A673 (cell line): Measurements from ENCODE around the gene NIP7.

Source experiments
- EZH2 ChIP-seq: fragments of 200-600 bp; sonication (generic); IDR thresholded peaks from 2 replicates; pipeline ENCODE4 v1.6.1; 2017; ENCODE audit warnings: borderline replicate concordance, low read depth, mild to moderate bottlenecking, mixed read lengths, antibody characterized with exemption, low read length; ENCODE audit not compliant: poor library complexity, severe bottlenecking
- TF ChIP-seq, protein P1 (sequence below): fragments of 300-800, 200-600 bp; sonication (generic); conservative IDR thresholded peaks from 2 replicates; pipeline ENCODE4 v1.5.1; 2017; ENCODE audit warnings: low read depth, mild to moderate bottlenecking, antibody characterized with exemption, low read length, moderate library complexity, mixed read lengths

DNA sequence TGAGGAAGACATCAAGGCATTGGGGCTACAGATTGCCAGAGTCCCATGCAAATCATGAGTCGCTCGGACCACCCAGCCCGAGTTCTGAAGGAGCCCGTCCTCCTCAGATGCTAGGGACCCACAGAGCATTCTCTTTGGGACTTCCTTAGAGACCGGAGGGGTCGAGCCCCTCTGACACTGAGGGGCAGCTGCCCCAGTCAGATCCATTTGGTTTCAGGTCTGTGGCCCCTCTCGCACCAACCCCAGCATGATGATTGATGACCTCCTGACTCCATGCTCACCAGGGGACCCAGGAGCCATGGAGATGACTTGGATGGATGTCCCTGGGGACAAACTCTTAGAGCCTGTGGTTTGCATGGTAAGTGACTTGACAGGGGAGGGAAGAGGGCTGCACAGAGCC is 17.2 kb upstream of the NIP7 start:
- TF ChIP-seq, protein P1, sequence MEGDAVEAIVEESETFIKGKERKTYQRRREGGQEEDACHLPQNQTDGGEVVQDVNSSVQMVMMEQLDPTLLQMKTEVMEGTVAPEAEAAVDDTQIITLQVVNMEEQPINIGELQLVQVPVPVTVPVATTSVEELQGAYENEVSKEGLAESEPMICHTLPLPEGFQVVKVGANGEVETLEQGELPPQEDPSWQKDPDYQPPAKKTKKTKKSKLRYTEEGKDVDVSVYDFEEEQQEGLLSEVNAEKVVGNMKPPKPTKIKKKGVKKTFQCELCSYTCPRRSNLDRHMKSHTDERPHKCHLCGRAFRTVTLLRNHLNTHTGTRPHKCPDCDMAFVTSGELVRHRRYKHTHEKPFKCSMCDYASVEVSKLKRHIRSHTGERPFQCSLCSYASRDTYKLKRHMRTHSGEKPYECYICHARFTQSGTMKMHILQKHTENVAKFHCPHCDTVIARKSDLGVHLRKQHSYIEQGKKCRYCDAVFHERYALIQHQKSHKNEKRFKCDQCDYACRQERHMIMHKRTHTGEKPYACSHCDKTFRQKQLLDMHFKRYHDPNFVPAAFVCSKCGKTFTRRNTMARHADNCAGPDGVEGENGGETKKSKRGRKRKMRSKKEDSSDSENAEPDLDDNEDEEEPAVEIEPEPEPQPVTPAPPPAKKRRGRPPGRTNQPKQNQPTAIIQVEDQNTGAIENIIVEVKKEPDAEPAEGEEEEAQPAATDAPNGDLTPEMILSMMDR = no peak
- TF ChIP-seq EZH2 = no peak
